ENCODE results near the gene TMOD3. TPM values are rescaled to one million over a fixed set of nuclear protein-coding genes. Genes with fewer than 3 reads are reported as not detected.

The TMOD3 gene
- total RNA-seq, 4 donors from 2014 or later, result 31.2 to 37.4 (median 36.7) TPM

DNA sequence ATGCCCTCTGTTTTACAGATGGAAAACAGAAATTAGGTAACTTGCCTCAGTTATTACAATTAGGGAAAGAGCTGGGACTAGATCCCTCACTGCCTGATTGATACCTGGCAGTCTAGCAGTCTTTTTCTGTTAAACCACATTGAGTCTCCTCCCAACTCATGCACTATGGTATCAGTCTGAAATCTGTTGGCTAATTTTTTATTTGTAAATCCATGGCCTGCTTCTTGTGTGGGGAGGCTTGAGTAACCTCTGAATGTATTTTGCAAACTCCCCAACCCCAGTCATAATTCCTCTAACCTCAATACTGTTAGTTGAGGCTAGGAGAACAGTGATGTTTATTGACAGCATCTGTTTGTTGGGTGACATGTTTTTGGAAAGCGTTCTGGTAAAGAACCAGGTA lies 35.9 kb downstream of the TMOD3 start:
- no peak for DNase-seq (ENCODE audit: low spot score in 2 of 2)
- Histone ChIP-seq H3K27me3 (no peaks in the 10 kb centered on the region), H3K27ac (no peak overlapping the region), H3K36me3 (peaks cover 24% of the 10 kb centered on the region), H3K4me1 (peaks cover 7% of the 10 kb centered on the region), H3K9me3 (no peaks in the 10 kb centered on the region), H3K4me3 (no peak overlapping the region)
- 90% methylated on average over 1 of the region's 1 CpG for WGBS
- TF ChIP-seq POLR2A (IDR thresholded peaks at IDR 0.05), result no peak
- TF ChIP-seq POLR2AphosphoS5 (IDR thresholded peaks at IDR 0.05), result no peak
- TF ChIP-seq EP300 (IDR thresholded peaks at IDR 0.05), result no peak
- TF ChIP-seq, protein P1, sequence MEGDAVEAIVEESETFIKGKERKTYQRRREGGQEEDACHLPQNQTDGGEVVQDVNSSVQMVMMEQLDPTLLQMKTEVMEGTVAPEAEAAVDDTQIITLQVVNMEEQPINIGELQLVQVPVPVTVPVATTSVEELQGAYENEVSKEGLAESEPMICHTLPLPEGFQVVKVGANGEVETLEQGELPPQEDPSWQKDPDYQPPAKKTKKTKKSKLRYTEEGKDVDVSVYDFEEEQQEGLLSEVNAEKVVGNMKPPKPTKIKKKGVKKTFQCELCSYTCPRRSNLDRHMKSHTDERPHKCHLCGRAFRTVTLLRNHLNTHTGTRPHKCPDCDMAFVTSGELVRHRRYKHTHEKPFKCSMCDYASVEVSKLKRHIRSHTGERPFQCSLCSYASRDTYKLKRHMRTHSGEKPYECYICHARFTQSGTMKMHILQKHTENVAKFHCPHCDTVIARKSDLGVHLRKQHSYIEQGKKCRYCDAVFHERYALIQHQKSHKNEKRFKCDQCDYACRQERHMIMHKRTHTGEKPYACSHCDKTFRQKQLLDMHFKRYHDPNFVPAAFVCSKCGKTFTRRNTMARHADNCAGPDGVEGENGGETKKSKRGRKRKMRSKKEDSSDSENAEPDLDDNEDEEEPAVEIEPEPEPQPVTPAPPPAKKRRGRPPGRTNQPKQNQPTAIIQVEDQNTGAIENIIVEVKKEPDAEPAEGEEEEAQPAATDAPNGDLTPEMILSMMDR (IDR thresholded peaks at IDR 0.05), result no peak

DNA sequence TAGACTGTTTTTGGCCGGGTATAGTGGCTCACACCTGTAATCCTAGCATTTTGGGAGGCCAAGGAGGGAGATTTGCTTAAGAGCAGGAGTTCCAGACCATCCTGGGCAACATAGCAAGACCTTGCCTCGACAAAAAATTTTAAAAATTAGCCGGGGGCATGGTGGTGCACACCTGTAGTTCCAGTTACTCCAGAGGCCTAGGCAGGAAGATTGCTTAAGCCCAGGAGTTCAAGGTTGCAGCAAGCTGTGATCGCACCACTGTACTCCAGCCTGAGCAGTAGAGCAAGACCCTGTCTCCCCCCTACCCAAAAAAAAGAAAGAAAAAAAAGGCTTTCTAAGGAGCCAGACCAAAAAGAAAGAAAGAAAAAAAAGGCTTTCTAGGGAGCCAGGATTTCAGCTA lies 36.7 kb downstream of the TMOD3 start:
- 88% methylated on average over 4 of the region's 4 CpGs for WGBS
- H3K27ac ChIP-seq, result no peak overlapping the region
- H3K4me1 ChIP-seq, result peaks cover 7% of the 10 kb centered on the region
- DNase-seq (ENCODE audit: low spot score in 2 of 2), result no peak
- H3K36me3 ChIP-seq, result peaks cover 32% of the 10 kb centered on the region
- H3K27me3 ChIP-seq, result no peaks in the 10 kb centered on the region
- H3K4me3 ChIP-seq, result no peak overlapping the region
- TF ChIP-seq, protein P1 (IDR thresholded peaks at IDR 0.05), result no peak
- TF ChIP-seq POLR2AphosphoS5 (IDR thresholded peaks at IDR 0.05) (no peak), POLR2A (IDR thresholded peaks at IDR 0.05) (no peak), EP300 (IDR thresholded peaks at IDR 0.05) (no peak)
- H3K9me3 ChIP-seq, result no peaks in the 10 kb centered on the region

DNA sequence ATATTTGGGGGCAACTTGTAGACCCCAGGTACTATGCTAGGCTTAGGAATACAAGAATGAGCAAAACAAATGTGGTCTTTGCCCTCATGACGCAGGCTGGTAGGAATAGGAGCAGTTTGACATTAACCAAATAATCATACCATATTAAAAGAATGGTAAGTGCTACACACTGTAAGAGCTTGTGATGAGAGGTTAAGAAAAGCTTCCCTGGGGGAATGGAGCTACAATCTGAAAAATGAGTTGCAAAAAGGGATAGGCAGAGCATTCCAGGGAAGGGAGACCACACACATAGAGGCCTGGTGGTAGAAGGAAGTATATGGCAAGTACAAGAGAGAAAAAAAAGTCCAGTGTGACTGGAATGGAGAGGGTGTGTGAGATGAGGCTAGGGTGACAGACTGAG lies 37.3 kb downstream of the TMOD3 start:
- WGBS, result 95% methylated on average over 1 of the region's 1 CpG
- Histone ChIP-seq H3K27me3 (no peaks in the 10 kb centered on the region), H3K4me1 (peaks cover 7% of the 10 kb centered on the region), H3K36me3 (peaks cover 32% of the 10 kb centered on the region), H3K9me3 (no peaks in the 10 kb centered on the region), H3K27ac (no peak overlapping the region), H3K4me3 (no peak overlapping the region)
- no peak for TF ChIP-seq POLR2AphosphoS5 (IDR thresholded peaks at IDR 0.05)
- TF ChIP-seq EP300 (IDR thresholded peaks at IDR 0.05), result no peak
- TF ChIP-seq, protein P1 (IDR thresholded peaks at IDR 0.05), result no peak
- no peak for TF ChIP-seq POLR2A (IDR thresholded peaks at IDR 0.05)
- no peak for DNase-seq (ENCODE audit: low spot score in 2 of 2)

DNA sequence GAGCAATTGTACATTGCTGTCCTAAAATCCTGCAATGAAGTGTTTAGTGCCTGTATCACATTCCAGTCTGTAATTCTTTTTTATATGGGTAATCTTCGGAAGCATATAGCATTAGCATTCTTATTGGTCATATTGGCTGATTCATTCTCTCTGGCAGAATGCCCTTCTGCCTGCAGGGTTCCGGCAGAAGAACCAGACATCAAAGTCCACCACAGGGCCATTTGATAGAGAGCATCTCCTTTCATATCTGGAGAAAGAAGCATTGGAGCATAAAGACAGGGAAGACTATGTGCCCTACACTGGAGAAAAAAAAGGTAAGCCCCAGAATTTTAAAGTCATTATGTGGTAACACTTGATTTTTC lies 39.6 kb downstream of the TMOD3 start:
- Histone ChIP-seq H3K27me3 (no peaks in the 10 kb centered on the region), H3K4me1 (peaks cover 12% of the 10 kb centered on the region), H3K36me3 (peaks cover 29% of the 10 kb centered on the region), H3K9me3 (no peaks in the 10 kb centered on the region), H3K27ac (no peak overlapping the region), H3K4me3 (no peak overlapping the region)
- no peak for TF ChIP-seq POLR2A (IDR thresholded peaks at IDR 0.05)
- TF ChIP-seq POLR2AphosphoS5 (IDR thresholded peaks at IDR 0.05), result no peak
- TF ChIP-seq EP300 (IDR thresholded peaks at IDR 0.05), result no peak
- TF ChIP-seq, protein P1 (IDR thresholded peaks at IDR 0.05), result no peak
- no peak for DNase-seq (ENCODE audit: low spot score in 2 of 2)
- WGBS, result 21% methylated on average over 2 of the region's 2 CpGs

DNA sequence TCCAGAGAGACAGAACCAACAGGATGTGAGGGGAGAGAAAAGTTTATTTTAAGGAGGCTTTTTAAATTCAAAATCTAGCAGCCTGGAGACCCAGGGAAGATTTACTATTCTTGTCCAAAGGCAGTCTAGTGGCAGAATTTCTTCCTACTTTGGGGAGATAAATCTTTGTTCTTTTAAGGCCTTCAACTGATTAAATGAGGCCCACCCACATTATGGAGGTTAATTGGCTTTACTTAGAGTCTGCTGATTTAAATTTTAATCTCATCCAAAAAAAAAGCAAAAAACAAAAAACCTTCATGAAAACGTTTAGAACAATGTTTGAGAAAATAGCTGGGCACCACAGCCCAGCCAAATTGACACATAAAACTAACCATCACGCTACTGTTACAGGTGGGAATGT lies 41.3 kb downstream of the TMOD3 start:
- Histone ChIP-seq H3K27ac (no peak overlapping the region), H3K4me1 (peaks cover 25% of the 10 kb centered on the region), H3K36me3 (peaks cover 29% of the 10 kb centered on the region), H3K4me3 (no peak overlapping the region), H3K9me3 (no peaks in the 10 kb centered on the region), H3K27me3 (no peaks in the 10 kb centered on the region)
- DNase-seq (ENCODE audit: low spot score in 2 of 2), result no peak
- TF ChIP-seq POLR2AphosphoS5 (IDR thresholded peaks at IDR 0.05), result no peak
- 78% methylated on average over 2 of the region's 2 CpGs for WGBS
